Progenitor cell of endocrine pancreas (in vitro differentiated cells): ENCODE data around the gene CXADR. TPM values are rescaled to one million over a fixed set of nuclear protein-coding genes. Genes with fewer than 3 reads are reported as not detected.

ENCODE experiments used
- DNase-seq: peaks from one replicate; pipeline ENCODE4 v3.0.0; 2021; ENCODE audit warnings: low spot score; ENCODE audit not compliant: unreplicated experiment
- H3K27ac Mint-ChIP-seq: 2 replicates; pipeline ENCODE4 v1.8.0; 2021; ENCODE audit warnings: mild to moderate bottlenecking, moderate library complexity, mixed read lengths
- H3K27me3 Mint-ChIP-seq: 2 replicates; pipeline ENCODE4 v1.8.0; 2021; ENCODE audit warnings: mixed read lengths
- H3K36me3 Mint-ChIP-seq: 2 replicates; pipeline ENCODE4 v1.8.0; 2022; ENCODE audit warnings: mixed read lengths; ENCODE audit not compliant: insufficient read depth
- H3K4me1 Mint-ChIP-seq: 2 replicates; pipeline ENCODE4 v1.8.0; 2021; ENCODE audit warnings: low read depth, mixed read lengths
- H3K4me3 Mint-ChIP-seq: 2 replicates; pipeline ENCODE4 v1.8.0; 2021; ENCODE audit warnings: low read depth, mild to moderate bottlenecking, moderate library complexity, mixed read lengths
- H3K9me3 Mint-ChIP-seq: 2 replicates; pipeline ENCODE4 v1.8.0; 2021; ENCODE audit warnings: low read depth, mixed read lengths
- CTCF ChIP-seq: fragments of 200-600 bp; sonication (generic); IDR thresholded peaks from one replicate; pipeline ENCODE4 v1.5.0; 2021; ENCODE audit warnings: antibody characterized with exemption, mild to moderate bottlenecking; ENCODE audit not compliant: unreplicated experiment
- total RNA-seq: library from RNA; stranded (reverse); gene quantifications from 2 replicates; pipeline ENCODE4 v1.2.1, GENCODE V29; 2021

Gene CXADR
- total RNA-seq, 1 donor from 2014 or later: 65.9 TPM

DNA sequence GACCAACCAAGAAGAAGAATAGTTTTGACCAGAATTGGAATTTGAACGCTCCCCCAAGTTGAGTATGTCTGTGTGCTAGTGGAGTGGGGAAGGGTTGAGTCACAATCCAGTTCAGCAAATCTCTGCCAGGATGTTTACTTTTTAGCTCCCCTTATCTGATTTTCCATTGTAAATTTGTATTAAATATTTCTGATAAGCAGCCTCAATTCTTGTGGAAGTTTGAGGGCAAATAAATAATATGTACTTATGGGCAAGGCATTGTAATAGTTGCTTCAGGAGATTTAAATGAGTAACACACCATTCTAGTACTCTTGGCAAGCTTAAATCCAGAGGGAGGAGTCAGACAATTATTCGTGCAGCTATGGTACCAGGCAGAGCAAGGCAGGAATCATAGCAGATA lies 14.4 kb downstream of the CXADR start:
- Mint-ChIP-seq H3K9me3 (no peaks in the 10 kb centered on the region), H3K4me1 (peaks cover 26% of the 10 kb centered on the region), H3K36me3 (peaks cover 8% of the 10 kb centered on the region), H3K27ac (peak overlapping the region; percentile 30), H3K27me3 (no peaks in the 10 kb centered on the region), H3K4me3 (no peak overlapping the region)
- no peak for TF ChIP-seq CTCF
- DNase-seq: no peak

DNA sequence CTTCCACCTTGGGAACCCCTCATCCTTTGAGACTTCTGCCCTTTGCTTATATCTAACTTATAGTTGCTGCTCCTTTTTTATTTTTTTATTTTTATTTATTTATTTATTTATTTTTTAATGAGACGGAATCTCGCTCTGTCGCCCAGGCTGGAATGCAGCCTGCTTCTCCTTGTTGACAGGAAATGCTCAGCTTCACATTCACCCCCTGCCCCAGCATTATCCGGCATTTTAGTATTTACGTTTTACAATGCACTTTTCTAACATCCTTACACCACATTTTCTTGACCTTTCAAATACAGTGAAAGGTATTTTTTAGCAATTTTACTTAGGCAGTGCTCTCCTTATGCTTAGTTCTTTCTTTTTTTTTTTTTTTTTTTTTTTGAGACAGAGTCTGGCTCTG lies 14.9 kb downstream of the CXADR start:
- DNase-seq: no peak
- TF ChIP-seq CTCF: no peak
- Mint-ChIP-seq H3K27me3 (no peaks in the 10 kb centered on the region), H3K4me1 (peaks cover 23% of the 10 kb centered on the region), H3K4me3 (no peak overlapping the region), H3K27ac (no peak overlapping the region), H3K36me3 (peaks cover 4% of the 10 kb centered on the region), H3K9me3 (no peaks in the 10 kb centered on the region)

- Mint-ChIP-seq H3K36me3 (no peaks in the 10 kb centered on the region), H3K9me3 (no peaks in the 10 kb centered on the region), H3K4me1 (peaks cover 17% of the 10 kb centered on the region)
Measured at GRCh38 chr21:17529648-17530047, 16.8 kb downstream of the CXADR start.

GRCh38 chr21:17532292-17532691 lies 19.4 kb downstream of the CXADR start:
- H3K27ac Mint-ChIP-seq: no peak overlapping the region
- peaks cover 3% of the 10 kb centered on the region for H3K36me3 Mint-ChIP-seq
- no peaks in the 10 kb centered on the region for H3K9me3 Mint-ChIP-seq
- TF ChIP-seq CTCF: no peak
- peaks cover 10% of the 10 kb centered on the region for H3K4me1 Mint-ChIP-seq
- DNase-seq: no peak
- H3K27me3 Mint-ChIP-seq: no peaks in the 10 kb centered on the region
- no peak overlapping the region for H3K4me3 Mint-ChIP-seq

More at GRCh38 chr21:17529648-17530047, 16.8 kb downstream of the CXADR start:
- TF ChIP-seq CTCF: no peak
- no peaks in the 10 kb centered on the region for H3K27me3 Mint-ChIP-seq
- DNase-seq: no peak
- H3K4me3 Mint-ChIP-seq: no peak overlapping the region
- peak overlapping the region; percentile 42 for H3K27ac Mint-ChIP-seq

- peaks cover 10% of the 10 kb centered on the region for H3K36me3 Mint-ChIP-seq
- TF ChIP-seq CTCF: no peak
- H3K27me3 Mint-ChIP-seq: no peaks in the 10 kb centered on the region
- H3K27ac Mint-ChIP-seq: peak overlapping the region; percentile 1
- DNase-seq: no peak
- H3K4me1 Mint-ChIP-seq: peaks cover 9% of the 10 kb centered on the region
- H3K9me3 Mint-ChIP-seq: no peaks in the 10 kb centered on the region
- H3K4me3 Mint-ChIP-seq: no peak overlapping the region
Measured at GRCh38 chr21:17536381-17536780, 23.5 kb downstream of the CXADR start.
